Measurements from ENCODE around the gene GTPBP4.

- TF ChIP-seq, protein P1, sequence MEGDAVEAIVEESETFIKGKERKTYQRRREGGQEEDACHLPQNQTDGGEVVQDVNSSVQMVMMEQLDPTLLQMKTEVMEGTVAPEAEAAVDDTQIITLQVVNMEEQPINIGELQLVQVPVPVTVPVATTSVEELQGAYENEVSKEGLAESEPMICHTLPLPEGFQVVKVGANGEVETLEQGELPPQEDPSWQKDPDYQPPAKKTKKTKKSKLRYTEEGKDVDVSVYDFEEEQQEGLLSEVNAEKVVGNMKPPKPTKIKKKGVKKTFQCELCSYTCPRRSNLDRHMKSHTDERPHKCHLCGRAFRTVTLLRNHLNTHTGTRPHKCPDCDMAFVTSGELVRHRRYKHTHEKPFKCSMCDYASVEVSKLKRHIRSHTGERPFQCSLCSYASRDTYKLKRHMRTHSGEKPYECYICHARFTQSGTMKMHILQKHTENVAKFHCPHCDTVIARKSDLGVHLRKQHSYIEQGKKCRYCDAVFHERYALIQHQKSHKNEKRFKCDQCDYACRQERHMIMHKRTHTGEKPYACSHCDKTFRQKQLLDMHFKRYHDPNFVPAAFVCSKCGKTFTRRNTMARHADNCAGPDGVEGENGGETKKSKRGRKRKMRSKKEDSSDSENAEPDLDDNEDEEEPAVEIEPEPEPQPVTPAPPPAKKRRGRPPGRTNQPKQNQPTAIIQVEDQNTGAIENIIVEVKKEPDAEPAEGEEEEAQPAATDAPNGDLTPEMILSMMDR (IDR thresholded peaks at IDR 0.05; ENCODE audit: insufficient read depth, low read depth, low read length) = no peak
- TF ChIP-seq EZH2 (IDR thresholded peaks at IDR 0.05; ENCODE audit: insufficient read depth, low read length) = no peak
These were observed 11.9 kb upstream of the GTPBP4 start for GRCh38 chr10:976316-976715.
